GM18951 (cell line): ENCODE data around the gene CAMK2D.

Experiments
- POLR2A ChIP-seq: IDR thresholded peaks from 4 replicates; pipeline ENCODE4 v1.6.1; 2011; ENCODE audit warnings: mild to moderate bottlenecking; ENCODE audit not compliant: insufficient read length, insufficient read depth; ENCODE audit errors: extremely low read depth
- in situ Hi-C: fragments of 300-500 bp; cut with MboI; formaldehyde crosslinking; loops from one replicate; pipeline ENCODE4 v1.12.0; 2022; ENCODE audit warnings: low sequenced_read_pairs, mixed read lengths, inconsistent platforms; ENCODE audit not compliant: unreplicated experiment

The CAMK2D gene

GRCh38 chr4:113419631-113420030 is 341.9 kb downstream of the CAMK2D start:
- no peak for TF ChIP-seq POLR2A
- in situ Hi-C loops = no loop called here

- in situ Hi-C loops = no loop called here
Measured at GRCh38 chr4:113411496-113411938, 350.0 kb downstream of the CAMK2D start.

GRCh38 chr4:113410686-113411085 is 350.9 kb downstream of the CAMK2D start:
- in situ Hi-C loops = no loop called here

More at GRCh38 chr4:113411496-113411938, 350.0 kb downstream of the CAMK2D start:
- no peak for TF ChIP-seq POLR2A

GRCh38 chr4:113409181-113409580 is 352.4 kb downstream of the CAMK2D start:
- in situ Hi-C loops = loop anchor here (10.0 kb wide), 1 partner anchor 966 kb away; no protein-coding TSS in a partner anchor
- no peak for TF ChIP-seq POLR2A

More at GRCh38 chr4:113410686-113411085, 350.9 kb downstream of the CAMK2D start:
- no peak for TF ChIP-seq POLR2A

- TF ChIP-seq POLR2A = no peak
- in situ Hi-C loops = loop anchor here (10.0 kb wide), 1 partner anchor 967 kb away; no protein-coding TSS in a partner anchor
Measured at GRCh38 chr4:113407409-113407808, 354.1 kb downstream of the CAMK2D start.

GRCh38 chr4:113406723-113407016 is 354.9 kb downstream of the CAMK2D start:
- in situ Hi-C loops = loop anchor here (10.0 kb wide), 1 partner anchor 968 kb away; no protein-coding TSS in a partner anchor
- TF ChIP-seq POLR2A = no peak

- in situ Hi-C loops = loop anchor here (10.0 kb wide), 1 partner anchor 969 kb away; no protein-coding TSS in a partner anchor
- no peak for TF ChIP-seq POLR2A
Measured at GRCh38 chr4:113405874-113406722, 355.4 kb downstream of the CAMK2D start.

- in situ Hi-C loops = loop anchor here (10.0 kb wide), 1 partner anchor 970 kb away; no protein-coding TSS in a partner anchor
- TF ChIP-seq POLR2A = no peak
Measured at GRCh38 chr4:113404841-113405240, 356.7 kb downstream of the CAMK2D start.

- in situ Hi-C loops = loop anchor here (10.0 kb wide), 1 partner anchor 971 kb away; no protein-coding TSS in a partner anchor
- no peak for TF ChIP-seq POLR2A
Measured at GRCh38 chr4:113404167-113404571, 357.4 kb downstream of the CAMK2D start.
